HK-2 (cell line): ENCODE data around the gene NPDC1.

Source experiments
- DNase-seq: peaks from one replicate; pipeline ENCODE4 v3.0.0-alpha.2; 2018; ENCODE audit not compliant: unreplicated experiment

The NPDC1 gene

GRCh38 chr9:137025517-137025966 lies 20.4 kb downstream of the NPDC1 start:
- DNase-seq: no peak

- DNase-seq: no peak
Measured at GRCh38 chr9:137023583-137023991, 22.4 kb downstream of the NPDC1 start.

GRCh38 chr9:137023157-137023556 lies 22.8 kb downstream of the NPDC1 start:
- DNase-seq: no peak

GRCh38 chr9:137022662-137023008 lies 23.3 kb downstream of the NPDC1 start:
- DNase-seq: no peak

- peak; percentile 75 for DNase-seq
Measured at GRCh38 chr9:137021979-137022661, 23.9 kb downstream of the NPDC1 start.

- DNase-seq: no peak
Measured at GRCh38 chr9:137021568-137021978, 24.4 kb downstream of the NPDC1 start.

GRCh38 chr9:137020771-137021567 lies 25.0 kb downstream of the NPDC1 start:
- DNase-seq: no peak

- DNase-seq: no peak
Measured at GRCh38 chr9:137019891-137020683, 25.9 kb downstream of the NPDC1 start.

GRCh38 chr9:137018761-137019559 lies 27.0 kb downstream of the NPDC1 start:
- no peak for DNase-seq

GRCh38 chr9:137017791-137018497 lies 28.0 kb downstream of the NPDC1 start:
- no peak for DNase-seq

GRCh38 chr9:137017071-137017470 lies 28.9 kb downstream of the NPDC1 start:
- no peak for DNase-seq

- DNase-seq: no peak
Measured at GRCh38 chr9:137016436-137016835, 29.5 kb downstream of the NPDC1 start.

GRCh38 chr9:137015976-137016375 lies 30.0 kb downstream of the NPDC1 start:
- no peak for DNase-seq

- DNase-seq: no peak
Measured at GRCh38 chr9:137015540-137015930, 30.4 kb downstream of the NPDC1 start.

GRCh38 chr9:137014776-137015539 lies 31.0 kb downstream of the NPDC1 start:
- DNase-seq: no peak

- DNase-seq: no peak
Measured at GRCh38 chr9:137014166-137014565, 31.8 kb downstream of the NPDC1 start.

- DNase-seq: no peak
Measured at GRCh38 chr9:137013571-137013940, 32.4 kb downstream of the NPDC1 start.

GRCh38 chr9:137012694-137013570 lies 33.0 kb downstream of the NPDC1 start:
- no peak for DNase-seq
